Fibroblast of lung (primary cell): ENCODE data around the gene RIN3. TPM values are rescaled to one million over a fixed set of nuclear protein-coding genes. Genes with fewer than 3 reads are reported as not detected.

Experiments used
- DNase-seq, 2 donors: peaks; one replicate each; pipeline versions ENCODE4 v3.0.0 to v3.0.0-alpha.2; 2010; ENCODE audit warnings: low read depth in 2 of 2
- H2AFZ ChIP-seq: 2 replicates; pipeline ENCODE4 v1.5.1; 2012; ENCODE audit warnings: low read length, control low read depth, inconsistent platforms
- H3K27ac ChIP-seq: 2 replicates; pipeline ENCODE4 v1.5.1; 2011; ENCODE audit warnings: low read length, control low read depth; ENCODE audit not compliant: insufficient read depth
- H3K27me3 ChIP-seq: 2 replicates; pipeline ENCODE4 v1.5.1; 2011; ENCODE audit warnings: mild to moderate bottlenecking, low read length; ENCODE audit not compliant: control insufficient read depth, insufficient read depth
- H3K36me3 ChIP-seq: 2 replicates; pipeline ENCODE4 v1.5.1; 2011; ENCODE audit warnings: low read length; ENCODE audit not compliant: control insufficient read depth, insufficient read depth
- H3K4me1 ChIP-seq: 2 replicates; pipeline ENCODE4 v1.5.1; 2011; ENCODE audit warnings: low read length; ENCODE audit not compliant: control insufficient read depth, insufficient read depth; ENCODE audit errors: extremely low read depth
- H3K4me2 ChIP-seq: 2 replicates; pipeline ENCODE4 v1.5.1; 2011; ENCODE audit warnings: low read length, control low read depth; ENCODE audit not compliant: insufficient read depth; ENCODE audit errors: extremely low read depth
- H3K4me3 ChIP-seq, 4 experiments: fragments of 200-600 bp in 1 of 4; sonication (generic) in 1 of 4; replicated peaks in 1 of 4; 2 replicates each; pipeline ENCODE4 v1.5.1; 2011 to 2016; ENCODE audit warnings: low read length in 4 of 4, low read depth in 3 of 4, mild to moderate bottlenecking in 3 of 4, control low read depth in 2 of 4, inconsistent platforms in 1 of 4, mixed read lengths in 1 of 4; ENCODE audit not compliant: insufficient read depth in 1 of 4; ENCODE audit errors: control extremely low read depth in 1 of 4
- H3K79me2 ChIP-seq: 2 replicates; pipeline ENCODE4 v1.5.1; 2012; ENCODE audit warnings: mild to moderate bottlenecking, low read length, inconsistent platforms; ENCODE audit not compliant: control insufficient read depth, insufficient read depth
- H3K9ac ChIP-seq: 2 replicates; pipeline ENCODE4 v1.5.1; 2011; ENCODE audit warnings: mild to moderate bottlenecking, low read length, control low read depth; ENCODE audit not compliant: insufficient read depth
- H3K9me3 ChIP-seq: 2 replicates; pipeline ENCODE4 v1.5.1; 2012; ENCODE audit warnings: low read depth, low read length; ENCODE audit not compliant: control insufficient read depth, insufficient read depth
- H4K20me1 ChIP-seq: 2 replicates; pipeline ENCODE4 v1.5.1; 2011; ENCODE audit warnings: low read length; ENCODE audit not compliant: control insufficient read depth, insufficient read depth; ENCODE audit errors: extremely low read depth
- CTCF ChIP-seq, 2 donors: IDR thresholded peaks in 1 of 2; conservative IDR thresholded peaks in 1 of 2; 1 replicate in 1 of 2; 2 replicates in 1 of 2; pipeline ENCODE4 v1.5.1; 2011 to 2012; ENCODE audit warnings: low read length in 2 of 2, control low read depth in 1 of 2, inconsistent platforms in 1 of 2, low read depth in 1 of 2, mild to moderate bottlenecking in 1 of 2
- EZH2 ChIP-seq: IDR thresholded peaks from 2 replicates; pipeline ENCODE4 v1.5.1; 2012; ENCODE audit warnings: low read length, control low read depth, mild to moderate bottlenecking; ENCODE audit errors: missing control alignments
- polyA plus RNA-seq, 2 donors: library from polyadenylated mRNA; depleted of rRNA in 1 of 2; stranded (reverse) in 1 of 2; unstranded in 1 of 2; fragments of >200 nt; gene quantifications; 2 replicates each; pipeline ENCODE4 v1.2.1, GENCODE V29; 2011 to 2012; ENCODE audit warnings: missing spikeins in 1 of 2
- total RNA-seq: library from RNA; depleted of rRNA; stranded (reverse); fragments of >200 nt; gene quantifications from 2 replicates; pipeline ENCODE4 v1.2.1, GENCODE V29; 2014

Gene RIN3
- total and polyA plus RNA-seq, 2 donors (not counting 1 experiment from before 2014, with no cell fraction given), result 8.9 to 9.2 TPM

- DNase-seq, result no peak
- no peak for TF ChIP-seq CTCF (conservative IDR thresholded peaks at IDR 0.05 in 1 of 2, IDR thresholded peaks at IDR 0.05 in 1 of 2; ENCODE audit: low read depth in 1 of 2, low read length in 2 of 2)
Measured at GRCh38 chr14:92487513-92488133, 26.0 kb upstream of the RIN3 start.

GRCh38 chr14:92489394-92490238, 24.0 kb upstream of the RIN3 start:
- H3K27me3 ChIP-seq, result no peaks in the 10 kb centered on the region
- H3K9me3 ChIP-seq, result no peaks in the 10 kb centered on the region
- H3K4me1 ChIP-seq, result peaks cover 3% of the 10 kb centered on the region
- H3K36me3 ChIP-seq, result no peaks in the 10 kb centered on the region
- no peaks in the 10 kb centered on the region for H3K79me2 ChIP-seq
- H3K27ac ChIP-seq, result no peak overlapping the region
- DNase-seq, result no peak
- H4K20me1 ChIP-seq, result no peaks in the 10 kb centered on the region
- TF ChIP-seq EZH2 (no peak), CTCF (conservative IDR thresholded peaks at IDR 0.05 in 1 of 2, IDR thresholded peaks at IDR 0.05 in 1 of 2; ENCODE audit: low read depth in 1 of 2, low read length in 2 of 2) (no peak)
- H3K4me3 ChIP-seq, result no peak overlapping the region
- no peak overlapping the region for H3K4me2 ChIP-seq
- no peak overlapping the region for H3K9ac ChIP-seq
- no peak overlapping the region for H2AFZ ChIP-seq

More at GRCh38 chr14:92487513-92488133, 26.0 kb upstream of the RIN3 start:
- Histone ChIP-seq H3K9ac (no peak overlapping the region), H3K36me3 (no peaks in the 10 kb centered on the region), H2AFZ (no peak overlapping the region), H3K4me3 (no peak overlapping the region), H3K4me1 (peaks cover 3% of the 10 kb centered on the region), H3K27me3 (peaks cover 3% of the 10 kb centered on the region), H3K4me2 (no peak overlapping the region), H3K27ac (no peak overlapping the region), H3K79me2 (no peaks in the 10 kb centered on the region), H4K20me1 (no peaks in the 10 kb centered on the region), H3K9me3 (no peaks in the 10 kb centered on the region)

- H3K4me2 ChIP-seq, result no peak overlapping the region
- TF ChIP-seq CTCF (conservative IDR thresholded peaks at IDR 0.05 in 1 of 2, IDR thresholded peaks at IDR 0.05 in 1 of 2; ENCODE audit: low read depth in 1 of 2, low read length in 2 of 2), result no peak
- TF ChIP-seq EZH2, result no peak
- H3K27me3 ChIP-seq, result no peaks in the 10 kb centered on the region
- no peaks in the 10 kb centered on the region for H3K9me3 ChIP-seq
- H3K4me3 ChIP-seq, result no peak overlapping the region
- H3K9ac ChIP-seq, result no peak overlapping the region
- no peaks in the 10 kb centered on the region for H3K36me3 ChIP-seq
- no peak overlapping the region for H2AFZ ChIP-seq
- no peak overlapping the region for H3K27ac ChIP-seq
- no peaks in the 10 kb centered on the region for H3K79me2 ChIP-seq
- no peaks in the 10 kb centered on the region for H4K20me1 ChIP-seq
- DNase-seq, result no peak
- H3K4me1 ChIP-seq, result peaks cover 3% of the 10 kb centered on the region
Measured at GRCh38 chr14:92490239-92490959, 23.2 kb upstream of the RIN3 start.
